GM23338 (cell line): ENCODE measurements around the gene CALHM2. TPM values are rescaled to one million over a fixed set of nuclear protein-coding genes. Genes with fewer than 3 reads are reported as not detected.

ENCODE experiments used
- ATAC-seq: fragments of 200-7000 bp; cut with Tn5 transposase; 3 replicates; pipeline ENCODE4 v1.9.1; 2020
- DNase-seq: peaks from one replicate; pipeline ENCODE4 v3.0.0-alpha.2; 2015; ENCODE audit warnings: low spot score
- H2AFZ ChIP-seq: fragments of 200-600 bp; sonication (generic); 2 replicates; pipeline ENCODE4 v1.8.0; 2016; ENCODE audit warnings: antibody characterized with exemption, mild to moderate bottlenecking, moderate library complexity
- H3F3A ChIP-seq: fragments of 200-600 bp; sonication (generic); replicated peaks from 2 replicates; pipeline ENCODE4 v1.8.0; 2017; ENCODE audit warnings: antibody characterized with exemption, mixed run types, low read depth
- H3K27ac ChIP-seq: fragments of 200-600 bp; sonication (generic); 2 replicates; pipeline ENCODE4 v1.6.1; 2016; ENCODE audit warnings: low read depth
- H3K27me3 ChIP-seq: fragments of 200-600 bp; sonication (generic); 2 replicates; pipeline ENCODE4 v1.8.0; 2016; ENCODE audit warnings: mild to moderate bottlenecking, mixed run types, moderate library complexity; ENCODE audit not compliant: insufficient read depth
- H3K36me3 ChIP-seq: fragments of 200-600 bp; sonication (generic); 2 replicates; pipeline ENCODE4 v1.8.0; 2016; ENCODE audit warnings: mild to moderate bottlenecking; ENCODE audit not compliant: insufficient read depth
- H3K4me1 ChIP-seq: fragments of 200-600 bp; sonication (generic); 2 replicates; pipeline ENCODE4 v1.8.0; 2016; ENCODE audit warnings: mild to moderate bottlenecking, moderate library complexity; ENCODE audit not compliant: insufficient read depth
- H3K4me2 ChIP-seq: fragments of 200-600 bp; sonication (generic); 2 replicates; pipeline ENCODE4 v1.7.1; 2017; ENCODE audit warnings: mixed run types
- H3K4me3 ChIP-seq: fragments of 200-600 bp; sonication (generic); 2 replicates; pipeline ENCODE4 v1.6.1; 2016; ENCODE audit warnings: mixed run types
- H3K79me2 ChIP-seq: fragments of 200-600 bp; sonication (generic); replicated peaks from 2 replicates; pipeline ENCODE4 v1.8.0; 2017; ENCODE audit warnings: mild to moderate bottlenecking; ENCODE audit not compliant: insufficient read depth
- H3K9me2 ChIP-seq: fragments of 200-600 bp; sonication (generic); 2 replicates; pipeline ENCODE4 v1.8.0; 2017; ENCODE audit not compliant: insufficient read depth
- H4K20me1 ChIP-seq: fragments of 200-600 bp; sonication (generic); replicated peaks from 2 replicates; pipeline ENCODE4 v1.8.0; 2017; ENCODE audit warnings: mild to moderate bottlenecking; ENCODE audit not compliant: insufficient read depth
- H3K27ac Mint-ChIP-seq: 2 replicates; pipeline ENCODE4 v1.8.0; 2020; ENCODE audit warnings: inconsistent platforms, mild to moderate bottlenecking, moderate library complexity, mixed read lengths
- H3K27me3 Mint-ChIP-seq: 3 replicates; pipeline ENCODE4 v1.8.0; 2022; ENCODE audit warnings: low read depth, mild to moderate bottlenecking, moderate library complexity, mixed read lengths, inconsistent platforms; ENCODE audit not compliant: insufficient read depth, poor library complexity
- H3K36me3 Mint-ChIP-seq: 3 replicates; pipeline ENCODE4 v1.8.0; 2021; ENCODE audit warnings: low read depth, mild to moderate bottlenecking, inconsistent platforms, moderate library complexity, mixed read lengths
- H3K4me1 Mint-ChIP-seq: 3 replicates; pipeline ENCODE4 v1.8.0; 2020; ENCODE audit warnings: mild to moderate bottlenecking, inconsistent platforms, mixed read lengths
- H3K4me3 Mint-ChIP-seq: 3 replicates; pipeline ENCODE4 v1.8.0; 2021; ENCODE audit warnings: moderate library complexity, mild to moderate bottlenecking, inconsistent platforms, mixed read lengths
- H3K9me3 Mint-ChIP-seq: 3 replicates; pipeline ENCODE4 v1.8.0; 2020; ENCODE audit warnings: moderate library complexity, mild to moderate bottlenecking, inconsistent platforms, mixed read lengths
- CREB1 ChIP-seq: fragments of 250-450 bp; sonication (Bioruptor Pico); IDR thresholded peaks from 2 replicates; pipeline ENCODE4 v1.5.0; 2020; ENCODE audit warnings: low read depth, mild to moderate bottlenecking, moderate library complexity
- EZH2phosphoT487 ChIP-seq: fragments of 200-600 bp; sonication (generic); IDR thresholded peaks from one replicate; pipeline ENCODE4 v1.8.1; 2018; ENCODE audit warnings: antibody characterized with exemption; ENCODE audit not compliant: unreplicated experiment
- JUNB ChIP-seq: IDR thresholded peaks from one replicate; pipeline ENCODE4 v1.6.1; 2016; ENCODE audit warnings: antibody characterized with exemption; ENCODE audit not compliant: unreplicated experiment
- NANOG ChIP-seq: IDR thresholded peaks from 2 replicates; pipeline ENCODE4 v1.6.1; 2016; ENCODE audit warnings: antibody characterized with exemption, borderline replicate concordance
- POLR2AphosphoS5 ChIP-seq: IDR thresholded peaks from 2 replicates; pipeline ENCODE4 v1.6.1; 2016; ENCODE audit warnings: antibody characterized with exemption, low read depth
- STAT1 ChIP-seq: IDR thresholded peaks from one replicate; pipeline ENCODE4 v1.6.1; 2016; ENCODE audit warnings: antibody characterized with exemption; ENCODE audit not compliant: unreplicated experiment
- ZNF114 ChIP-seq: fragments of 250-450 bp; sonication (Bioruptor Pico); IDR thresholded peaks from 2 replicates; pipeline ENCODE4 v1.5.0; 2020; ENCODE audit warnings: mild to moderate bottlenecking, moderate library complexity
- polyA plus RNA-seq: library from polyadenylated mRNA; unstranded; fragments of >200 nt; fragmentation: Nextera tagmentation; extraction: Ambion mirVana; gene quantifications from 2 replicates; pipeline ENCODE4 v1.2.1, GENCODE V29; 2016
- total RNA-seq: library from RNA; depleted of rRNA; stranded (reverse); fragments of >200 nt; shearing (Covaris generic); gene quantifications from 2 replicates; pipeline ENCODE4 v1.2.3, GENCODE V29; 2014
- TF ChIP-seq, protein P1 (sequence below), 2 experiments: fragments of 200-600 bp in 1 of 2; sonication (generic) in 1 of 2; conservative IDR thresholded peaks; 2 replicates each; pipeline versions ENCODE4 v1.5.1 to v1.6.1; 2016 to 2017; ENCODE audit warnings: antibody characterized with exemption in 2 of 2, low read depth in 2 of 2, mild to moderate bottlenecking in 2 of 2, moderate library complexity in 1 of 2
- TF ChIP-seq, protein P2 (sequence below): IDR thresholded peaks from one replicate; pipeline ENCODE4 v1.6.1; 2018; ENCODE audit warnings: antibody characterized with exemption; ENCODE audit not compliant: unreplicated experiment
- TF ChIP-seq, protein P3 (sequence below): IDR thresholded peaks from 2 replicates; pipeline ENCODE4 v1.6.1; 2016; ENCODE audit warnings: antibody characterized with exemption

The CALHM2 gene
- total and polyA plus RNA-seq, 2 experiments from 2014 or later, result 2.1 to 2.2 TPM

DNA sequence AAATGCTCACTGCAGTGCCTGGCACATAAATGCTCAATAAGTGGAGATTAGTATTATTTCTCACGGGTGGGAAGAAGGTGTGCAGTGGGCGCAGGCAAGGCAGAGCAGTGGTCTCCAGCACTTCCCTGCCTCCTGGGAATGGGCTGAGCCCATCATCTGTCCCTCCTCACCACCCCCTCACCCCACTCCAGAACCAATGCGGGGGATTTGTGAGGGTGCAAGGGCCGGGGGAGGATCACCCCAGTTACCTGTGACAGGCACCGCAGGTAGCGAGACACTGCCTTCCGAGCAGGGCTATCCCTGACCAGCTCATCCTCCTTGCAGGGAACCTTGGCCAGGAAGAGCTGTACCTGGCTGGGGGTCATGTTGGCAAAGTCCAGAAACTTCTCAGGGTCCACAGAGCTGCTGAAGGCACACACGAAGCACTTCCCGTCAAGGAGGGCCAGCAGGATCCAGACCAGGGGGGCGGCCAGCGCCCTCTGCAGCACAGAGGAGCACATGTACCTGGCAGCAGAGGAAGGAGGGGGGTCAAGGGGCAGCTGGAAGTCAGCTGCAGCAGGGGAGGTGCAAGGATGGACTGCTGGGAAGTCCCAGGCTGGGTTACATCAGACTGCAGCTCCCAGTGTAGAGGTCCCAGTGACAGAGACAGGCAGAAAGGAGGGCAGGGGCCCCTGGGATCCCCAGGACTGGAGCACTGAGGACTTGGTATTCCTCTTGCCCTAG is 24.0 kb upstream of the CALHM2 start:
- Histone ChIP-seq H3K4me2 (no peak overlapping the region; the same call in 1 of the 2 replicates), H3K4me3 (no peak overlapping the region), H2AFZ (peak overlapping the region; percentile 96), H3K79me2 (no peaks in the 10 kb centered on the region), H3F3A (no peaks in the 10 kb centered on the region), H4K20me1 (no peaks in the 10 kb centered on the region), H3K4me1 (no peaks in the 10 kb centered on the region), H3K9me2 (no peaks in the 10 kb centered on the region), H3K27ac (no peak overlapping the region), H3K36me3 (no peaks in the 10 kb centered on the region), H3K27me3 (no peaks in the 10 kb centered on the region)
- DNase-seq (peak; percentile 84), ATAC-seq (peak; percentile 93)
- peaks cover 25% of the 10 kb centered on the region for H3K4me1 Mint-ChIP-seq
- H3K27ac Mint-ChIP-seq, result peak overlapping the region; percentile 73; the same call in 1 of the 2 replicates
- H3K27me3 Mint-ChIP-seq, result peaks cover 13% of the 10 kb centered on the region
- H3K9me3 Mint-ChIP-seq, result no peaks in the 10 kb centered on the region
- no peaks in the 10 kb centered on the region for H3K36me3 Mint-ChIP-seq
- TF ChIP-seq EZH2phosphoT487 (no peak), NANOG (no peak), CREB1 (CRISPR knock-in tag) (no peak), STAT1 (no peak), ZNF114 (CRISPR knock-in tag) (no peak), POLR2AphosphoS5 (0 out of 2 replicates have a peak, but pooled peaks have one; percentile 26)
- TF ChIP-seq, protein P1, sequence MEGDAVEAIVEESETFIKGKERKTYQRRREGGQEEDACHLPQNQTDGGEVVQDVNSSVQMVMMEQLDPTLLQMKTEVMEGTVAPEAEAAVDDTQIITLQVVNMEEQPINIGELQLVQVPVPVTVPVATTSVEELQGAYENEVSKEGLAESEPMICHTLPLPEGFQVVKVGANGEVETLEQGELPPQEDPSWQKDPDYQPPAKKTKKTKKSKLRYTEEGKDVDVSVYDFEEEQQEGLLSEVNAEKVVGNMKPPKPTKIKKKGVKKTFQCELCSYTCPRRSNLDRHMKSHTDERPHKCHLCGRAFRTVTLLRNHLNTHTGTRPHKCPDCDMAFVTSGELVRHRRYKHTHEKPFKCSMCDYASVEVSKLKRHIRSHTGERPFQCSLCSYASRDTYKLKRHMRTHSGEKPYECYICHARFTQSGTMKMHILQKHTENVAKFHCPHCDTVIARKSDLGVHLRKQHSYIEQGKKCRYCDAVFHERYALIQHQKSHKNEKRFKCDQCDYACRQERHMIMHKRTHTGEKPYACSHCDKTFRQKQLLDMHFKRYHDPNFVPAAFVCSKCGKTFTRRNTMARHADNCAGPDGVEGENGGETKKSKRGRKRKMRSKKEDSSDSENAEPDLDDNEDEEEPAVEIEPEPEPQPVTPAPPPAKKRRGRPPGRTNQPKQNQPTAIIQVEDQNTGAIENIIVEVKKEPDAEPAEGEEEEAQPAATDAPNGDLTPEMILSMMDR (conservative IDR thresholded peaks at IDR 0.05; ENCODE audit: low read depth in 2 of 2), result peak; percentile 76 to 94
- TF ChIP-seq, protein P2, sequence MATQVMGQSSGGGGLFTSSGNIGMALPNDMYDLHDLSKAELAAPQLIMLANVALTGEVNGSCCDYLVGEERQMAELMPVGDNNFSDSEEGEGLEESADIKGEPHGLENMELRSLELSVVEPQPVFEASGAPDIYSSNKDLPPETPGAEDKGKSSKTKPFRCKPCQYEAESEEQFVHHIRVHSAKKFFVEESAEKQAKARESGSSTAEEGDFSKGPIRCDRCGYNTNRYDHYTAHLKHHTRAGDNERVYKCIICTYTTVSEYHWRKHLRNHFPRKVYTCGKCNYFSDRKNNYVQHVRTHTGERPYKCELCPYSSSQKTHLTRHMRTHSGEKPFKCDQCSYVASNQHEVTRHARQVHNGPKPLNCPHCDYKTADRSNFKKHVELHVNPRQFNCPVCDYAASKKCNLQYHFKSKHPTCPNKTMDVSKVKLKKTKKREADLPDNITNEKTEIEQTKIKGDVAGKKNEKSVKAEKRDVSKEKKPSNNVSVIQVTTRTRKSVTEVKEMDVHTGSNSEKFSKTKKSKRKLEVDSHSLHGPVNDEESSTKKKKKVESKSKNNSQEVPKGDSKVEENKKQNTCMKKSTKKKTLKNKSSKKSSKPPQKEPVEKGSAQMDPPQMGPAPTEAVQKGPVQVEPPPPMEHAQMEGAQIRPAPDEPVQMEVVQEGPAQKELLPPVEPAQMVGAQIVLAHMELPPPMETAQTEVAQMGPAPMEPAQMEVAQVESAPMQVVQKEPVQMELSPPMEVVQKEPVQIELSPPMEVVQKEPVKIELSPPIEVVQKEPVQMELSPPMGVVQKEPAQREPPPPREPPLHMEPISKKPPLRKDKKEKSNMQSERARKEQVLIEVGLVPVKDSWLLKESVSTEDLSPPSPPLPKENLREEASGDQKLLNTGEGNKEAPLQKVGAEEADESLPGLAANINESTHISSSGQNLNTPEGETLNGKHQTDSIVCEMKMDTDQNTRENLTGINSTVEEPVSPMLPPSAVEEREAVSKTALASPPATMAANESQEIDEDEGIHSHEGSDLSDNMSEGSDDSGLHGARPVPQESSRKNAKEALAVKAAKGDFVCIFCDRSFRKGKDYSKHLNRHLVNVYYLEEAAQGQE, result no peak
- no peak overlapping the region for H3K4me3 Mint-ChIP-seq

DNA sequence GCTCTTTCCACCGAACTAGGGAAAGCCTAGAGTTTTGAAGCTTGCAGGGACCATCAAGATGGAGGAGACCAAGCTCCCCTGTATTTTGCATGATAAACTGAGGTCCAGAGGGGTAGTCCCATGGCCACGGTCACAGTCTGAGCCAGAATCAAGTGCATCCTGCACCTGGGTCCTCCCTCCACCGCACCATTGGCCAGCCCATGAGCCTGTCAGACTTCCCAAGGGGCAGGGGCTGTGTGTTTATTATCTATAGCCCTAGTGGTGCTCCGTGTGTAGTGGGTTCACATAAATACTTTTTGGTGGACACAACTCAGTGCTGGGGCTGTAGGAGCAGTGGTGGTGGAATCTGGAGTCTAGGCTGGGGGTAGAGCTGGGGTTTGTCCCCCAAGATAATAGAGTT is 23.3 kb upstream of the CALHM2 start:
- Histone ChIP-seq H3K79me2 (no peaks in the 10 kb centered on the region), H3K4me1 (no peaks in the 10 kb centered on the region), H3K27me3 (no peaks in the 10 kb centered on the region), H3F3A (no peaks in the 10 kb centered on the region), H3K36me3 (no peaks in the 10 kb centered on the region), H2AFZ (0 out of 2 replicates have a peak overlapping the region, but pooled peaks have one; percentile 43), H3K4me3 (no peak overlapping the region), H3K27ac (no peak overlapping the region), H4K20me1 (no peaks in the 10 kb centered on the region), H3K9me2 (no peaks in the 10 kb centered on the region), H3K4me2 (no peak overlapping the region)
- Mint-ChIP-seq H3K4me1 (peaks cover 32% of the 10 kb centered on the region), H3K27me3 (peaks cover 19% of the 10 kb centered on the region), H3K4me3 (no peak overlapping the region), H3K9me3 (no peaks in the 10 kb centered on the region), H3K27ac (no peak overlapping the region), H3K36me3 (no peaks in the 10 kb centered on the region)
- TF ChIP-seq NANOG, result no peak
- TF ChIP-seq, protein P2, result no peak
- TF ChIP-seq, protein P1 (conservative IDR thresholded peaks at IDR 0.05; ENCODE audit: low read depth in 2 of 2), result no peak
- no peak for TF ChIP-seq JUNB
- TF ChIP-seq, protein P3, sequence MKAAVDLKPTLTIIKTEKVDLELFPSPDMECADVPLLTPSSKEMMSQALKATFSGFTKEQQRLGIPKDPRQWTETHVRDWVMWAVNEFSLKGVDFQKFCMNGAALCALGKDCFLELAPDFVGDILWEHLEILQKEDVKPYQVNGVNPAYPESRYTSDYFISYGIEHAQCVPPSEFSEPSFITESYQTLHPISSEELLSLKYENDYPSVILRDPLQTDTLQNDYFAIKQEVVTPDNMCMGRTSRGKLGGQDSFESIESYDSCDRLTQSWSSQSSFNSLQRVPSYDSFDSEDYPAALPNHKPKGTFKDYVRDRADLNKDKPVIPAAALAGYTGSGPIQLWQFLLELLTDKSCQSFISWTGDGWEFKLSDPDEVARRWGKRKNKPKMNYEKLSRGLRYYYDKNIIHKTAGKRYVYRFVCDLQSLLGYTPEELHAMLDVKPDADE, result no peak
- DNase-seq (no peak), ATAC-seq (peak; percentile 6; the same call in 2 of the 3 replicates)
